H1 (cell line): Measurements from ENCODE around the gene PATJ. TPM values are rescaled to one million over a fixed set of nuclear protein-coding genes. Genes with fewer than 3 reads are reported as not detected.

Experiments used
- CTCF ChIA-PET: fragments of 300-600 bp; sonication (Branson Sonifier 250); formaldehyde crosslinking; loops from one replicate; lab custom pipeline; 2021; ENCODE audit not compliant: partially characterized antibody; lab: Charles Lee
- POLR2A ChIA-PET: fragments of 300-600 bp; sonication (Branson Sonifier 250); formaldehyde crosslinking; loops from one replicate; lab custom pipeline; 2021; ENCODE audit warnings: inconsistent platforms; ENCODE audit not compliant: partially characterized antibody; lab: Charles Lee
- DNase-seq, 2 experiments: peaks; one replicate each; pipeline versions ENCODE4 v3.0.0 to v3.0.0-alpha.2; 2010 to 2022; ENCODE audit warnings: low spot score in 2 of 2, low read depth in 1 of 2, mixed read lengths in 1 of 2
- FAIRE-seq: peaks from 2 replicates; lab custom pipeline; 2011; peaks lifted over from hg19 to GRCh38; lab: Jason Lieb, UNC
- H2AFZ ChIP-seq: 2 replicates; pipeline ENCODE4 v1.8.1; 2012; ENCODE audit warnings: low read length, inconsistent platforms
- H2AK5ac ChIP-seq: 2 replicates; pipeline ENCODE4 v1.6.1; 2013; ENCODE audit warnings: low read depth, low read length
- H2BK120ac ChIP-seq: replicated peaks from 2 replicates; pipeline ENCODE3; 2013; ENCODE audit warnings: low read depth, low read length, inconsistent platforms
- H2BK12ac ChIP-seq: 2 replicates; pipeline ENCODE4 v1.6.1; 2013; ENCODE audit warnings: low read depth, low read length
- H2BK15ac ChIP-seq: 2 replicates; pipeline ENCODE4 v1.6.1; 2013; ENCODE audit warnings: low read length
- H2BK20ac ChIP-seq: 2 replicates; pipeline ENCODE4 v1.6.1; 2013; ENCODE audit warnings: low read length
- H2BK5ac ChIP-seq: 2 replicates; pipeline ENCODE4 v1.6.1; 2013; ENCODE audit warnings: low read depth, low read length
- H3K14ac ChIP-seq: 2 replicates; pipeline ENCODE4 v1.6.1; 2013; ENCODE audit warnings: inconsistent platforms; ENCODE audit not compliant: insufficient read length
- H3K18ac ChIP-seq: 2 replicates; pipeline ENCODE4 v1.6.1; 2013; ENCODE audit warnings: low read length; ENCODE audit errors: extremely low read depth
- H3K23ac ChIP-seq: 2 replicates; pipeline ENCODE4 v1.6.1; 2013; ENCODE audit warnings: inconsistent platforms; ENCODE audit not compliant: insufficient read length
- H3K23me2 ChIP-seq: 2 replicates; pipeline ENCODE4 v1.6.1; 2013; ENCODE audit warnings: low read depth, low read length
- H3K27ac ChIP-seq: 2 replicates; pipeline ENCODE4 v1.6.1; 2011; ENCODE audit warnings: low read depth, low read length, inconsistent platforms
- H3K27me3 ChIP-seq, 4 experiments: replicated peaks in 1 of 4; 1 replicate in 1 of 4; 2 replicates in 3 of 4; pipeline versions ENCODE4 v1.6.1 to v1.8.1; 2011 to 2013; ENCODE audit warnings: low read length in 3 of 4, mild to moderate bottlenecking in 3 of 4, inconsistent platforms in 2 of 4, mixed read lengths in 2 of 4, moderate library complexity in 1 of 4; ENCODE audit not compliant: control insufficient read depth in 3 of 4, insufficient read depth in 3 of 4; ENCODE audit errors: extremely low read depth in 1 of 4
- H3K36me3 ChIP-seq, 4 experiments: 2 replicates each; pipeline versions ENCODE4 v1.6.1 to v1.8.1; 2011 to 2013; ENCODE audit warnings: mild to moderate bottlenecking in 4 of 4, low read length in 3 of 4, moderate library complexity in 2 of 4, control low read depth in 1 of 4, inconsistent platforms in 1 of 4; ENCODE audit not compliant: insufficient read depth in 4 of 4, control insufficient read depth in 2 of 4
- H3K4ac ChIP-seq: replicated peaks from 2 replicates; pipeline ENCODE3; 2013; ENCODE audit warnings: low read length, low read depth, mixed read lengths, inconsistent platforms; ENCODE audit not compliant: insufficient read length
- H3K4me1 ChIP-seq, 4 experiments: replicated peaks in 1 of 4; 1 replicate in 1 of 4; 2 replicates in 3 of 4; pipeline versions ENCODE4 v1.6.1 to v1.8.1; 2011 to 2013; ENCODE audit warnings: low read length in 3 of 4, inconsistent platforms in 2 of 4, mixed read lengths in 1 of 4; ENCODE audit not compliant: insufficient read depth in 4 of 4, control insufficient read depth in 3 of 4
- H3K4me2 ChIP-seq, 2 experiments: 2 replicates each; pipeline versions ENCODE4 v1.6.1 to v1.8.1; 2011 to 2013; ENCODE audit warnings: low read depth in 2 of 2, low read length in 2 of 2, control low read depth in 1 of 2, inconsistent platforms in 1 of 2, mild to moderate bottlenecking in 1 of 2; ENCODE audit not compliant: insufficient read depth in 1 of 2
- H3K4me3 ChIP-seq, 4 experiments: fragments of 200-600, 300-600 bp in 1 of 4; sonication (generic), shearing (Covaris generic), sonication (Bioruptor Twin) in 1 of 4; 2 replicates each; pipeline versions ENCODE4 v1.5.1 to v1.8.1; 2011 to 2016; ENCODE audit warnings: low read length in 4 of 4, low read depth in 3 of 4, control low read depth in 2 of 4, inconsistent platforms in 2 of 4, mild to moderate bottlenecking in 2 of 4, mixed read lengths in 1 of 4, moderate library complexity in 1 of 4; ENCODE audit not compliant: insufficient read depth in 2 of 4; ENCODE audit errors: extremely low read depth in 1 of 4
- H3K56ac ChIP-seq: replicated peaks from 2 replicates; pipeline ENCODE3; 2013; ENCODE audit warnings: low read depth, mild to moderate bottlenecking, mixed read lengths, low read length, inconsistent platforms; ENCODE audit not compliant: insufficient read length
- H3K79me1 ChIP-seq: 2 replicates; pipeline ENCODE4 v1.6.1; 2013; ENCODE audit warnings: low read depth, low read length, control low read depth
- H3K79me2 ChIP-seq, 2 experiments: 2 replicates each; pipeline versions ENCODE4 v1.6.1 to v1.8.1; 2012 to 2013; ENCODE audit warnings: low read length in 2 of 2, mild to moderate bottlenecking in 2 of 2, inconsistent platforms in 1 of 2; ENCODE audit not compliant: insufficient read depth in 2 of 2, control insufficient read depth in 1 of 2
- H3K9ac ChIP-seq, 4 experiments: replicated peaks in 1 of 4; 1 replicate in 1 of 4; 2 replicates in 3 of 4; pipeline versions ENCODE4 v1.6.1 to v1.8.1; 2011 to 2013; ENCODE audit warnings: low read depth in 3 of 4, low read length in 3 of 4, control low read depth in 2 of 4, mild to moderate bottlenecking in 2 of 4, moderate library complexity in 2 of 4, inconsistent platforms in 1 of 4; ENCODE audit errors: extremely low read depth in 1 of 4
- H3K9me3 ChIP-seq, 2 experiments: 2 replicates each; pipeline versions ENCODE4 v1.6.1 to v1.8.1; 2012 to 2013; ENCODE audit warnings: mild to moderate bottlenecking in 2 of 2, moderate library complexity in 2 of 2, control low read depth in 1 of 2, inconsistent platforms in 1 of 2, low read depth in 1 of 2, low read length in 1 of 2, mixed read lengths in 1 of 2; ENCODE audit not compliant: insufficient read depth in 2 of 2
- H4K20me1 ChIP-seq, 2 experiments: replicated peaks in 1 of 2; 2 replicates each; pipeline versions ENCODE3 to v1.8.1; 2011 to 2013; ENCODE audit warnings: inconsistent platforms in 2 of 2, low read length in 2 of 2, mild to moderate bottlenecking in 1 of 2; ENCODE audit not compliant: insufficient read depth in 2 of 2, control insufficient read depth in 1 of 2
- H4K5ac ChIP-seq: 2 replicates; pipeline ENCODE4 v1.6.1; 2013; ENCODE audit warnings: low read length, low read depth, mixed read lengths, inconsistent platforms; ENCODE audit not compliant: insufficient read length
- H4K8ac ChIP-seq: 2 replicates; pipeline ENCODE4 v1.8.0; 2013; ENCODE audit warnings: mild to moderate bottlenecking, moderate library complexity, low read length, inconsistent platforms; ENCODE audit not compliant: insufficient read depth; ENCODE audit errors: extremely low read depth
- H4K91ac ChIP-seq: replicated peaks from 2 replicates; pipeline ENCODE3; 2013; ENCODE audit warnings: low read length, mixed read lengths, inconsistent platforms; ENCODE audit not compliant: insufficient read length
- ATF2 ChIP-seq: IDR thresholded peaks from 2 replicates; pipeline ENCODE4 v1.6.1; 2012; ENCODE audit warnings: low read length, inconsistent platforms
- ATF3 ChIP-seq: IDR thresholded peaks from 2 replicates; pipeline ENCODE4 v1.6.1; 2011; ENCODE audit warnings: low read depth, mild to moderate bottlenecking, low read length; ENCODE audit not compliant: insufficient read depth
- CBX5 ChIP-seq: fragments of 300-800, 300-1000 bp; sonication (generic); IDR thresholded peaks from 2 replicates; pipeline ENCODE4 v1.7.1; 2016; ENCODE audit warnings: antibody characterized with exemption, low read length, low read depth
- FOSL1 ChIP-seq: IDR thresholded peaks from 2 replicates; pipeline ENCODE4 v1.6.1; 2011; ENCODE audit warnings: mild to moderate bottlenecking, low read depth, low read length, moderate library complexity; ENCODE audit not compliant: insufficient read depth
- GTF2F1 ChIP-seq: IDR thresholded peaks from 2 replicates; pipeline ENCODE4 v1.6.1; 2012; ENCODE audit warnings: low read depth, low read length, improper control_type of control experiment, borderline replicate concordance
- JUN ChIP-seq: IDR thresholded peaks from 2 replicates; pipeline ENCODE4 v1.6.1; 2011; ENCODE audit warnings: low read depth, mild to moderate bottlenecking, improper control_type of control experiment, low read length
- MAFK ChIP-seq: IDR thresholded peaks from 2 replicates; pipeline ENCODE4 v1.6.1; 2012; ENCODE audit warnings: low read depth, mild to moderate bottlenecking, improper control_type of control experiment, low read length
- TAF7 ChIP-seq: optimal IDR thresholded peaks from 2 replicates; pipeline ENCODE3; 2011; ENCODE audit warnings: low read depth, mild to moderate bottlenecking, inconsistent platforms, low read length, moderate library complexity, borderline replicate concordance
- TEAD4 ChIP-seq: IDR thresholded peaks from 2 replicates; pipeline ENCODE4 v1.6.1; 2012; ENCODE audit warnings: low read depth, low read length, inconsistent platforms, mixed read lengths
- WGBS, 2 experiments: shearing (Covaris generic) in 1 of 2; methylation state at CpG; one replicate each; pipeline versions ENCODE4 v1.1.6 to v1.1.7; 2013 to 2015; ENCODE audit warnings: low lambda C conversion rate in 2 of 2, mixed read lengths in 2 of 2, inconsistent platforms in 1 of 2, low coverage in 1 of 2, missing lambda C conversion rate in 1 of 2; ENCODE audit not compliant: insufficient replicate concordance in 2 of 2, insufficient coverage in 1 of 2, insufficient read length in 1 of 2; ENCODE audit errors: extremely low coverage in 1 of 2, missing lambda C conversion rate in 1 of 2; 5-methylcytosine and 5-hydroxymethylcytosine counted together
- polyA plus RNA-seq, 7 experiments: library from polyadenylated mRNA; depleted of rRNA in 3 of 7; stranded (reverse) in 5 of 7; unstranded in 2 of 7; fragments of >200 nt in 5 of 7; fragments of 200-250 nt in 2 of 7; gene quantifications; 1 replicate in 5 of 7; 2 replicates in 1 of 7; 4 replicates in 1 of 7; pipeline versions ENCODE4 v1.2.1 to v1.2.3, GENCODE V29; 2011 to 2013; ENCODE audit warnings: missing spikeins in 2 of 7, mixed read lengths in 2 of 7
- total RNA-seq: library from RNA; stranded (reverse); fragmentation: NEBNext Ultra II Directional; extraction: Animal tissue kit (Norgen Biotek cat#: 25700); gene quantifications from 2 replicates; pipeline ENCODE4 v1.2.1, GENCODE V29; 2021

PATJ gene
- total and polyA plus RNA-seq, 2 of the 8 experiments (the other 6 are each of a cell fraction or from before 2014, with no cell fraction given), result 8.2 to 55.6 TPM

DNA sequence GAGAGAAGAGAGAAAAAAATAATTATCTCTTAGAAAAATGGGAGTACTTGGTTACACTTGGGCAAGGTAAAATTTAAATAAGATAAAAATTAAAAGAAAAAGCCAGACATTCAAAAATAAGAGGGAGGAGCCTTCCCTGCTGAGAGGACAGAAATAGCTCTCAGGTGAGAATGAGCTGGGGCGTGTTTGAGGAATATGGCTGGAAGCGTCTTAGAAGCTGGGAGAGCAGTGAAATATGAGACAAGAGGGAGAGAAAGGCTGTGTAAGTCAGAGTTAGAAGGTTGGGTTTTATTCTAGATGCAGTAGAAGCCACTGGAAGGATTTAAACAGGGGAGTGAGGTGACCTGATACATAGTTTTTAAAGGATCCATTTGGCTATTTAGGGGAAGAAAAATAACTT lies 298.2 kb downstream of the PATJ start:
- Histone ChIP-seq H4K20me1 (no peaks in the 10 kb centered on the region), H2BK15ac (no peak overlapping the region), H4K5ac (no peak overlapping the region), H4K91ac (no peak overlapping the region), H3K27me3 (no peaks in the 10 kb centered on the region), H3K27ac (no peak overlapping the region), H3K4me3 (no peak overlapping the region), H2AFZ (no peak overlapping the region), H3K36me3 (no peaks in the 10 kb centered on the region; a peak in 2 of 8 replicates), H3K23ac (no peak overlapping the region), H3K4ac (no peak overlapping the region), H3K56ac (no peak overlapping the region), H3K79me2 (no peaks in the 10 kb centered on the region), H3K9me3 (no peaks in the 10 kb centered on the region), H3K4me1 (peaks cover 0 to 8% (median 3%) of the 10 kb centered on the region in 4 experiments; a peak in 3 of 7 replicates), H2AK5ac (no peak overlapping the region), H3K23me2 (no peaks in the 10 kb centered on the region), H2BK20ac (no peak overlapping the region), H4K8ac (no peak overlapping the region), H3K18ac (no peak overlapping the region), H3K9ac (no peak overlapping the region), H3K79me1 (no peaks in the 10 kb centered on the region; the same call in 1 of the 2 replicates), H2BK12ac (no peak overlapping the region), H2BK120ac (no peak overlapping the region), H3K4me2 (peak overlapping the region in 1 of 2 experiments; percentile 21; a peak in 1 of 4 replicates), H3K14ac (no peak overlapping the region), H2BK5ac (no peak overlapping the region)
- TF ChIP-seq ATF3 (no peak), JUN (no peak), FOSL1 (no peak), CBX5 (no peak), ATF2 (no peak), TEAD4 (no peak), GTF2F1 (no peak), TAF7 (no peak), MAFK (no peak)
- CTCF ChIA-PET, result interaction anchor here (0.6 to 1.6 kb wide), 7 partner anchors 11 to 647 kb away, joined by 3 to 4 read pairs (median 3); no protein-coding TSS in a partner anchor
- WGBS, 2 experiments, result 26% methylated on average over 2 of the region's 2 CpGs; no CpG with 5 or more reads in 1 of the 2 experiments
- DNase-seq, result no peak
- POLR2A ChIA-PET, result interaction anchor here (1.6 kb wide), 1 partner anchor 89 kb away, joined by 4 read pairs; no protein-coding TSS in a partner anchor
- peak; percentile 7 for FAIRE-seq
